Stimulated activated CD8-positive, alpha-beta memory T cell treated with anti-CD3 and anti-CD28 coated beads, Interleukin-15, amount 100 ng/mL, for 48 hours (primary cell): ENCODE data around the gene GRID2.
"Not testable (repeated sequence)": the region's sequence is repeated elsewhere in the genome, so short reads cannot be mapped to it uniquely, and the experiment has no call there.

Experiments
- DNase-seq, 2 donors: peaks; one replicate each; pipeline ENCODE4 v3.0.0-alpha.2; 2020; ENCODE audit warnings: low read depth in 2 of 2

Gene GRID2

DNA sequence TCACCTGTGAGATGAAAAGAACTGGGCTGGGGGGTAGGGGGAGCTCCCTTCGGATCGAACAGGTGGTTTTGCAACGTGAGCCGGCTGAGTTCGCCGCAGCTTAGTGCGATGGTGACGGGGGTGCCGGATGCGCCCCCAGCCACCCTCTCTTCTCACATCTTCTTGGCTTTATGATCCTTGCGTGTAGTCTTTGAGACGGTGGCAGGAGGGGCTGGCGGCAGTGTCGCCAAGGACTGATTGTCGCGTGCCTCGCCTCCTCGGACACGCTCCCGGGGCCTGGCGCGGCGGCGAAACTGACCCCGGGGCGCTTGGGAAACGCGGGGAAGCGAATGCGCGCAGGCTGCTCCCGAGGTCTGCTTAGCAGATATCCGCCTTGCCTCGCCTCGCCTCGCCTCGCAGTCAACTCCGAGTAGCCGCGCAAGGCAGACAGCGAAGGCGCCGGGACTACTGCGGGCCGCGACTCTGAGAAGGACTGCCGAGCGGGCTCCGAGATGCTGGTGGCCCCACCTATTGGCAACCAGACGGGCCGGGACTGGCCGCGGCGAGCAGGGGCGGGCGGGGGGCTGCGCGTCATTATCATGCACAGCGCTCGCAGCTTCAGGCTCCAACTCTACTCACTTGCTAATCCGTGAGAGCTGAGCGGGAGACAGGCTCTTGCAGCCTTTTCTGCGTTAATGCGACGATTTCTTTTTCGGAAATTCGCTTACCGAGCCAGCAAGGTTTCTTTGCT lies 1.5 kb downstream of the GRID2 start:
- DNase-seq: no peak

DNA sequence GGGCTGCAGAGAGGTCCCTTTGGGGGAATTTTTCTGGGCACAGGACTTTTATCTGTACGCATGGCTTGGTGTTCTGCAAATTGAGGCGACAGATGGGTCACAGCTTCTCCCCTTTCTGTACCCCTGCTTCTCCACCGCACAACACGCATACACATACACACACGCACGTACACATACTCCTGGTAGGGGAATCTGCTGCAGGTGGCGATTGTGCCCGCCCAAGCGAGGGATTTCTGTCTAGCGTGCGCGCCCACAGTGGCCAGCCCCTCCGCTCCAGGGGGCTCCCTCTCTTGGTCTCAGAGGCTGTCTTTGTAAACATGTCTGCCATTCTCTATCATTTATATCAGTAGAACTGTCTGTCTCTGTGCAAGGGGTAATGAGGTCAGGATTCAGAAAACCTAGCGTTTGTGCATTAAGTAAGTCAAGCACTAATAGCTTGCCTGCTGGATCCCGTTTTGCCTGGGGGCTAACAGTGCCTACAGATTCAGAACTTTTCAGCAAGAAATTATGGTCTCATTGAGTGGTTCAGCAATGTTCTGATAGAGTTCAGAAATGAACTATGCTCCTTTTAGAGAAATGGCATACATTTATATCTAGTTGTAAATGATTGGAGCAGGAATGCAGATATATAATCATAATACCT lies 2.2 kb downstream of the GRID2 start:
- DNase-seq: no peak

DNA sequence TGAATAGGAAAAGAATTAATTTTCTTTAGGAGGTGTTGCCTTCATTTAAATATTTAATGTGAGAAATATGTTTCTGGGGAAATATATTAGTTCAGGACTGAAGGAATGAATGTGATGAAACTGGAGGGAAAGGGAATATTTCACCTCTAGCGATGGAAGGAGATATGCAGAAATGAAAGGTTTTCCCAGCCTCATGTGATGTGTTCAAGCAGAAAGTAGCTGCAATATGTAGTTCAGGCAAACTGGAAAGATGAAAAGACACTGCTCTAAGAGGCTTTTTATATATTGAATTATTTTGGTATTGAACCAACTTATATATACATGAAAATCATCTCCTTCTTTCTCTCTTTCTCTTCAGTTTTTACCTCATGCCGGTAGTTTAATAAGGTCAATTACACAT lies 3.4 kb downstream of the GRID2 start:
- no peak for DNase-seq

DNA sequence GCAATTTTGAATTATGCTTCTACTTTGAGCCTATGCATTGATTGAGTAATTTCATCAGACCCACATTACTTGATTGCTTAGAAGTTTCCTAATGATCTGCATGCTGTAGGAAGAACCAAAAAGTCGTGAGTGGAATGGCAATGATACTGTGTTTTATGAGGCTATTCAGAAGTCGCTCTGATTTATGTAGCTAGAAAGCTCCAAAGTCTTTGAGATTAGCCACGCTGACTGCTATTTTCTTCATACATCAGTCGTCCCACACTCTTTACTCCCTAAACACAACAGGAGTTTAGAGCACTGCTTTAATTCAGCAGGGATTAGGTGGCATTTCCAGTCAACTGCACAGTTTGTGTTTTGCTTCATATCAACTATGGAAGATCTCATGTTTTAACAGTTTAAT lies 4.1 kb downstream of the GRID2 start:
- DNase-seq: no peak

- no peak for DNase-seq
Observed at GRCh38 chr4:92317047-92317446, 13.3 kb downstream of the GRID2 start.

GRCh38 chr4:92328095-92328494 lies 24.3 kb downstream of the GRID2 start:
- DNase-seq: no peak

DNA sequence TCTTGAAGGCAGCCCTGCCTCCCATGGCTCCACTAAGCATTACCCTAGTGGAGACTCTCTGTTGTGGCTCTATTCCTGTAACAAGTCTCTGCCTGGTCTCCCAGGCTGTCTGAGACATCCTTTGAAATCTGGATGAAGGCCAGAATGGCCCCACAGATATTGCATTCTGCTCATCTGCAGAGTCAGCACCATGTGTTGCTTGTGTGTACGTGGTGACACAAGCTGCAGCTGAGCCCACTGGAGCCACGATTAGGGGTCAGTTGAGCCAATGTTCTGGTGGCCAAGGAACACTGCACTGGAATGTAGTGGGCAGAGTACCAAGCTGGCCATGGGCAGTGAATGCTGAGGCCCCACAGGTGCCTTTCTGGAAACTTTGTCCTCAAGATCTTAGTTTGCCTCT lies 29.2 kb downstream of the GRID2 start:
- no peak for DNase-seq

DNA sequence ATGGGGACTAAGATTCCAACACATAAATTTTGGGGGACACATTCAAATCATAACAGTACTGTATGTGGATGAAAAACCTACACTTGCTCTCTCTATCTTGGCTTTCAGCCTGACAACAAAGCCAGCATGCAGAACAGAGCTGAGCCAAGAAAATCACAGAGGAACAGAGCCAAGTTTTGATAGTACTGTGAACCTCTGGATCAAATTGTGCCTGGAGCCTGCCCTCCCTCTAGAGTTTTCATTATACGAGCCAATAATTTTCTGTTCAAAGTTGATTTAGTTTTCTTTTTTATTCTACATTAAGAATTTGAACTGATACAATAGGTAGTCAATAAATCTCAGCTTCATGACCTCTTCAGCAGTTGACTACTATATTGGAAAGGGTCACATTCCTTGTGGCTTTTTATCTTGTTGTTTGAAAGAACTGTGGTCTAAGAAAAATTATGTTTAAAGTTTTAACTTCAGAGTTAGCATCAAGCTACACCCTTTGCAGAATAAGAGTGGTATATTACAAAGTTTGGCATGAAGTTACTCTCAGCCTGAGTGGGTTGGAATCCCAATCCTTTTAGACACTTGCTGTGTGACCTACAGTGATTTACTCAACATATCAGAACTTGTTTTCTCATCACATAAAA lies 31.1 kb downstream of the GRID2 start:
- DNase-seq: no peak

DNA sequence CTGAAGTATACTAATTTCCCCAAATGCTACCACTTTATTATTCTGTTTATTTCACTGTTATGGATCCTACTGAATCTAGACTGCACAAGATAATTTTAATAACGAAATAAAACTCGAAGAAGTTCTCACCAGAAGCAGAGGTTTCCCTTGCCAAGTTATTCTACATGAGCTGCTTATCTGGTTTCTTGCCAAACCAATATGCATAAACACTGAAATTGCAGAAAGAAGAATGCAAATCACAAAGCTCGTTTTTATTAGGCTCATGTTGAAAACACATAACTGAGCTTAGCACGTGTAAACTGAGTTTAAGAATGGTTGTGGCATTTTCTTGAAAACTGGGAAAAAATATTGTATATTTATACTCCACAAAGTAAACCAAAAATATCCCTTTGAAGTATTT lies 35.9 kb downstream of the GRID2 start:
- DNase-seq: no peak

DNA sequence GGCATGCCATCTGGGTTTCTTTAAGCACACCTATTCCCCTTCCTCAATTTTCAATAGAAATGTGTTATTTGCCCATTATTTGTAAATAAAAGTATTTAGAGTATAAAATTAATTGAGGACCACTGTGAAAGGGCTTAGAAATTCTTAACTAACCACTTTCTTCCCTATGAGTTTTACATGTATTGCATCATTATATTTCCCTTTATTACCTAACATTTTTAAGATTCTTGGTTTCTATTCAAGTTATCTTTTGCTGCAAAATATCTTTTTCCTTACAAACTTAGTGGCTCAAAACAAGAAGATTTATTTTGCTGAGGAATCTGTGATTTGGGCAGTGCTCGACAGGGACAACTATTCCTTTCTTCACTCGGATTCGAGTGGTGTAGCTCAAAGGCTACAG lies 40.5 kb downstream of the GRID2 start:
- DNase-seq: no peak

DNA sequence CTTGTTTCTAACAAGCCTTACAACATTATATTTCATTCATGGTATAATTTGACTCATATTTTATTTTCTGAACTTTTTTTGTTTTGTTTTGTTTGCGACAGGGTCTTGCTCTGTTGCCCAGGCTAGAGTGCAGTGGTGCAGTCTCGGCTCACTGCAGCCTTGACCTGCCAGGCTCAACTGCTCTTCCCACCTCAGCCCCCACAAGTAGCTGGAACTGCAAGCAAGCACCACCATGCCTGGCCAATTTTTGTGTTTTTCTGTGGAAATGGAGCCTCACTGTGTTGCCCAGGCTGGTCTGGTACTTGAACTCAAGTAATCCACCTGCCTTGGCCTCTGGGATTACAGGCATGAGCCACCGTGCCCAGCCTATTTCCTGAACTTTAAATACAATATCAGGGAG lies 42.5 kb downstream of the GRID2 start:
- no peak for DNase-seq

DNA sequence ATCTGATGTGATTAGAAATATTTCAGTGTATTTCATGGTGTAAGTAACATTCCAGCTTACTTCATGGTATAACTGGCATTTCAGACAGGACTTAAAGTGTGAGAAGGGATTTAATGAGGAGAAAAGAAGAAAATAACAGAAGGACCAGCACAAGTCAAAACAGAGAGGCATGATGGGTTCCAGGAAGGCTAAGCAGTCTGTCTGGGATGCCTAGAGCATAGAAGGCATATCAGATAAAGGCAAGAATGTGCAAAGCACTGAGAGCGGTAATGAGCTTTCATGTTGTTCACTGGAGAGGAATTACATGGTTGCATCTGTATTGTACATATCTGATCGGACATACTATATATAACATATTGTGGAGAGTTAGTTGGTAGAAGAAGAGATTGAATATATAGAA lies 54.2 kb downstream of the GRID2 start:
- no peak for DNase-seq

DNA sequence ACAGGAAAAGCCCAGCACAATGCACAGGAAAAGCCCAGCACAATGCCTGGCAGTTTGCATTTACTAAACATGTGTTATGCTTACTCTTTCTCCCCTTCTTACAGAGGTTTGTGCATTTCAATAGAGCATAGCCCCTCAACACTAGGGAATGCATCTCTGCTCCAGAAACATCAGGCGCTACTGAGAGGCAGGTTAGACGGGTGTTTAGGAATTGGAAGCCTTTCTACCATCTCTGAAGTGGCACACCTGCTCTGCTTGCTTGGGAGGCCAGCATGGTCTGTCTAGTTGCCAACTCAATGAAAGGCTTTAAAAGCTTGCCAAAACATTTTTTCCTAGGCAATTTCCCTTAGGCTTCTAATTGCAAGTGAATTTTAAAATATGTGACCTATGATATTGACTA lies 55.7 kb downstream of the GRID2 start:
- no peak for DNase-seq

- DNase-seq: no peak
Observed at GRCh38 chr4:92362028-92362427, 58.3 kb downstream of the GRID2 start.

GRCh38 chr4:92368653-92369052 lies 64.9 kb downstream of the GRID2 start:
- no peak for DNase-seq

- no peak for DNase-seq
Observed at GRCh38 chr4:92381616-92382015, 77.8 kb downstream of the GRID2 start.

DNA sequence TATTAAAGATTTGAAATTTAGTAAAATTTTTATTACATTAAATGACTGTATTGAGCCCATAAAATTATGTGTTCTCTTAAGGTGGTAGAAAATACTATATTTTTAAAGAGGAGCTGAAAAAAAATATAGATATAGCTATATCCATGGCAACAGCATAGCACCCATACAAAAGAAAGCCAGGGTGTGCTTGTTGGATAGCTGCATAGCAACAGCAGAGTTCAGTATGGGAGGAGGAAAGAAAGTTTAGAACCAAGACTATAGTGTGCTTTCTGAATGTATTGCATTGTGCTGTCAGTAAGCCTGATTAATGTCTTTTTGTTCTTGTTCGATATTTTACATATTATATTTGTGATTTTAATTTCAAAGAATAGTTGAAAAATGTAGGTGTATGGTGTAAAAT lies 78.4 kb downstream of the GRID2 start:
- DNase-seq: no peak

GRCh38 chr4:92387459-92388069 lies 83.8 kb downstream of the GRID2 start:
- no peak for DNase-seq

GRCh38 chr4:92399032-92399431 lies 95.3 kb downstream of the GRID2 start:
- no peak for DNase-seq

- DNase-seq: not testable (repeated sequence)
Observed at GRCh38 chr4:92403525-92403924, 99.8 kb downstream of the GRID2 start.

- no peak for DNase-seq
Observed at GRCh38 chr4:92406488-92406887, 102.7 kb downstream of the GRID2 start.

DNA sequence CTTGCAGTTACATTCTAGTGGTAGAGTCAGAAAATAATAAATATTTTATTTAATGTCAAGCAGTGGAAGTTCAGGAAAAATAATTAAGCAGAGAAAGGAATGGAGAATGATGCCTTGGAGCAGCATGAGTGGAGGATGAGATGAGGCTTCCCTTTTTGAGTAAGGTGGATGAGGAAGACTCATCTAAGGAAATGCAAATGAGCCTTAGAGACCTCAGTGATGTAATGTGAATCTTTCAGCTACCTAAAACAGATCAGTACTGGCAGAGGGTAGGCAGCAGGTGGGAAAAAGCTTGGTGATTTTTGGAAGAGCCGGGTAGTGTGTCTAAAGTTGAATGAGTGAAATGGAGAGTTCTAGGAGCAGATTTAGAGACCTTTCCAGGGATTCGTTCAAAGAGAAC lies 118.2 kb downstream of the GRID2 start:
- no peak for DNase-seq

DNA sequence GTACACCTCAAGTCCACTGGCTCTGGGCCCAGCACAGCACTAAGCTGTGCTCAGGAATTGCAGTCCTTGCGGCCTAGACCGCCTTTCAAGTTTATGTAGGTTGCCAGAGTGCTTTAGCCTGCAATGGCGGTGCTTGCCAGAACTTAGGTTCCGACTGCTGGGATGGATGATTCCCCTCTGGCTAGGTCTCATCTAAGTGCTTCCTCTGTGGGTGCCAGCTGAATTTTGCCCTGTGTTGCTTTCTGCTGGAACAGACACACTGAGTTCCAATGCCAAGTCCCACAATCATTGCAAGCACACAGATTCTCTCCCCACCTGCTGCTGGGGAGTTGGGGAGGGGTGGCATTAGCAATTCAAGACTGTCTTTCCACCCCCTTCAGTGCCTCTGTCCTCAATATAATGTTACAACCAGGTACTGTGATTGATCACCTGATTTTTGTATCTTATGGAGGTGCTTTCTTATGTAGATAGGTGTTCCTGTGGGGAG lies 129.5 kb downstream of the GRID2 start:
- DNase-seq: no peak
